Measurements from ENCODE around the gene SPARC.

SPARC gene

DNA sequence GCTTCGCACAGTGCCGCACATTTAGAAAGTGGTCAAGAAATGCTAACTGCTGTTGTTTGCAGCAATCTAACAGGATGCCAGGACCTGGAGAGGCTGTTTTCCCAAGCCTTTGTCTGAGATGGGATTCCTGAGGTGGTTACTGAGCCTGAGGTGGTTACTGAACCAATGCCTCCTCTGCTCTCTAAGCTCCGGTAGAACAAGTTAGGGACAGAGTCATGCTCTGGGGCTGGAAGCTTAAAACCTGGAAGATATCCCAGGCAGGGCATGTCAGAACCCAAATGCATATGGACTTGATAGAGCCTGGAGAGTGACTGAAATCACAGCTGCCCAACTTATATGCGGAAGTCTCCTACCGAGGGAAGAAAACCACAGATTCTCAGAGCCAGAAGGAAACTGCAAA is 49.0 kb downstream of the SPARC start:
- TF ChIP-seq, protein P1, sequence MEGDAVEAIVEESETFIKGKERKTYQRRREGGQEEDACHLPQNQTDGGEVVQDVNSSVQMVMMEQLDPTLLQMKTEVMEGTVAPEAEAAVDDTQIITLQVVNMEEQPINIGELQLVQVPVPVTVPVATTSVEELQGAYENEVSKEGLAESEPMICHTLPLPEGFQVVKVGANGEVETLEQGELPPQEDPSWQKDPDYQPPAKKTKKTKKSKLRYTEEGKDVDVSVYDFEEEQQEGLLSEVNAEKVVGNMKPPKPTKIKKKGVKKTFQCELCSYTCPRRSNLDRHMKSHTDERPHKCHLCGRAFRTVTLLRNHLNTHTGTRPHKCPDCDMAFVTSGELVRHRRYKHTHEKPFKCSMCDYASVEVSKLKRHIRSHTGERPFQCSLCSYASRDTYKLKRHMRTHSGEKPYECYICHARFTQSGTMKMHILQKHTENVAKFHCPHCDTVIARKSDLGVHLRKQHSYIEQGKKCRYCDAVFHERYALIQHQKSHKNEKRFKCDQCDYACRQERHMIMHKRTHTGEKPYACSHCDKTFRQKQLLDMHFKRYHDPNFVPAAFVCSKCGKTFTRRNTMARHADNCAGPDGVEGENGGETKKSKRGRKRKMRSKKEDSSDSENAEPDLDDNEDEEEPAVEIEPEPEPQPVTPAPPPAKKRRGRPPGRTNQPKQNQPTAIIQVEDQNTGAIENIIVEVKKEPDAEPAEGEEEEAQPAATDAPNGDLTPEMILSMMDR (IDR thresholded peaks at IDR 0.05) = no peak
- H3K79me2 ChIP-seq = no peaks in the 10 kb centered on the region

DNA sequence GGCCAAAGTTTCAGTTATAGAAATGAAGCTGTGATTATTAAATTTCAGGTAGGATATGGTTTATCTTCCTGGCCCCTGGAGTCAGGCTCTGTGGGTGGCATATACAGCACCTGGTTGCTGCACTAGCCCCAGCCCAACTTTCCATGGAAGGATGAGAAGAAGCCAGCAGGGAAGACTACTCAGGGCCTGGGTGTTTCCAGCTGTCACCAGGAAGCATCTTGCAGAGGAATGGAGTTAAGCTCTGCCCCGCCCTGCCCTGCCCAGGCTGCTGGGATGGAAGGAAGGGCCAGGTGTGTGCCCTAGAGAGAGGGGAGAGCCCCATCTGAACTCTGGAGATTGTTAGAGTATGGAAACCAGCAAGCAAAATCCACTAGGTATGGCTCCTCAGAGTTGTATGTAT is 52.8 kb downstream of the SPARC start:
- H3K36me3 ChIP-seq (ENCODE audit: control insufficient read depth, insufficient read depth, low read length) = no peaks in the 10 kb centered on the region
- H3K4me1 ChIP-seq = no peaks in the 10 kb centered on the region
- H3K4me3 ChIP-seq (ENCODE audit: low read depth, low read length) = no peak overlapping the region
- H3K27me3 ChIP-seq (ENCODE audit: control insufficient read depth, insufficient read depth, low read length) = no peaks in the 10 kb centered on the region
- no peaks in the 10 kb centered on the region for H3K9me3 ChIP-seq (ENCODE audit: control insufficient read depth, low read length)
- TF ChIP-seq, protein P1 (IDR thresholded peaks at IDR 0.05) = no peak
- H3K9ac ChIP-seq = no peak overlapping the region
- H3K4me2 ChIP-seq (ENCODE audit: low read length) = no peak overlapping the region
- no peaks in the 10 kb centered on the region for H3K79me2 ChIP-seq
- no peak overlapping the region for H3K27ac ChIP-seq
- no peak overlapping the region for H2AFZ ChIP-seq

More for the DNA sequence above, 49.0 kb downstream of the SPARC start:
- Histone ChIP-seq H3K27me3 (ENCODE audit: control insufficient read depth, insufficient read depth, low read length) (no peaks in the 10 kb centered on the region), H3K27ac (no peak overlapping the region), H3K9me3 (ENCODE audit: control insufficient read depth, low read length) (no peaks in the 10 kb centered on the region), H2AFZ (no peak overlapping the region), H3K4me2 (ENCODE audit: low read length) (no peak overlapping the region), H3K4me3 (ENCODE audit: low read depth, low read length) (no peak overlapping the region), H3K9ac (no peak overlapping the region), H3K4me1 (no peaks in the 10 kb centered on the region), H3K36me3 (ENCODE audit: control insufficient read depth, insufficient read depth, low read length) (no peaks in the 10 kb centered on the region)

DNA sequence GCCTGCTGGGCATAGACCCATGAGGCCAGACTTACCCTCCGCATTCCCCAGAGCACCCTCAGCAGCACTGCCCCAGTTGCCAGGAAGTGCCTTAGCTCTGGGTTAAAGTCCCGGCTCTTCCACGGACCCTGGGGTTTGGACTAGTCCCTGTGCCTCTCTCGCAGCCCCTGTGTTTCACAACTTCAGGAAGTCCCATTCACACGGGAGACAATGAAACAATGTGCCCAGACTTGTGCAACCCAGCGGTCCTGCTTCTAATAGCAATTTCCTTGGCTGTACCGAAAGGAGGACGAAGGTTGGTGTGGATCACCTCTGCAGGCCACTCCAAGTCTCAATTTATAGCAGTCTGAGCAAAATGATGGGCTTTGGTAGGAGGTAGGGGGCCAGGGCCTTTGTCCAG is 53.8 kb downstream of the SPARC start:
- no peak overlapping the region for H3K4me3 ChIP-seq (ENCODE audit: low read depth, low read length)
- no peak overlapping the region for H3K27ac ChIP-seq
- no peak overlapping the region for H3K4me2 ChIP-seq (ENCODE audit: low read length)
- no peaks in the 10 kb centered on the region for H3K36me3 ChIP-seq (ENCODE audit: control insufficient read depth, insufficient read depth, low read length)
- no peak overlapping the region for H2AFZ ChIP-seq
- H3K4me1 ChIP-seq = no peaks in the 10 kb centered on the region
- TF ChIP-seq, protein P1 (IDR thresholded peaks at IDR 0.05) = no peak
- no peaks in the 10 kb centered on the region for H3K9me3 ChIP-seq (ENCODE audit: control insufficient read depth, low read length)
- H3K9ac ChIP-seq = no peak overlapping the region
- no peaks in the 10 kb centered on the region for H3K79me2 ChIP-seq
- H3K27me3 ChIP-seq (ENCODE audit: control insufficient read depth, insufficient read depth, low read length) = no peaks in the 10 kb centered on the region

DNA sequence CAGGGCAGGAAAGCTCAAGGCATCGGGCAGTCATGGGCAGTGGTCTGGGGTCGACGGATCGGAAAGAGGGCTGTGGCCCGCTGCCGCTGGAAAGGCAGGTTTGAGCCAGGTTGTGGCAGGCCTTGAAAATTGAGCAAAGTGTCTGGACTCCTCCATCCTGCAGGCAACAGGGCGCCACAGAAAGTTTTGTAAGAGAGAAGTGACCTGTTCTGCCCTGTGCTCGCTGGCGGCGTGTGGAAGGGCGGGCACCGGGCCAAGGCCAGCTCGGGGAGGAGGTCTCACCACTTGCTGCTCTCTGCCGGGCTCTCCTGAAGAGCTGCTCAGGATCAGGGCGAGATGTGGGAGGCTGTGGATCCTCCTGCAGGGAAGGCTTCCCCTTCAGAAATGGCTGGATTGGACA is 54.2 kb downstream of the SPARC start:
- Histone ChIP-seq H3K79me2 (no peaks in the 10 kb centered on the region), H3K4me1 (no peaks in the 10 kb centered on the region), H2AFZ (no peak overlapping the region), H3K27ac (no peak overlapping the region), H3K27me3 (ENCODE audit: control insufficient read depth, insufficient read depth, low read length) (no peaks in the 10 kb centered on the region), H3K9ac (no peak overlapping the region), H3K4me3 (ENCODE audit: low read depth, low read length) (no peak overlapping the region), H3K4me2 (ENCODE audit: low read length) (no peak overlapping the region), H3K9me3 (ENCODE audit: control insufficient read depth, low read length) (no peaks in the 10 kb centered on the region), H3K36me3 (ENCODE audit: control insufficient read depth, insufficient read depth, low read length) (no peaks in the 10 kb centered on the region)
- TF ChIP-seq, protein P1 (IDR thresholded peaks at IDR 0.05) = no peak

DNA sequence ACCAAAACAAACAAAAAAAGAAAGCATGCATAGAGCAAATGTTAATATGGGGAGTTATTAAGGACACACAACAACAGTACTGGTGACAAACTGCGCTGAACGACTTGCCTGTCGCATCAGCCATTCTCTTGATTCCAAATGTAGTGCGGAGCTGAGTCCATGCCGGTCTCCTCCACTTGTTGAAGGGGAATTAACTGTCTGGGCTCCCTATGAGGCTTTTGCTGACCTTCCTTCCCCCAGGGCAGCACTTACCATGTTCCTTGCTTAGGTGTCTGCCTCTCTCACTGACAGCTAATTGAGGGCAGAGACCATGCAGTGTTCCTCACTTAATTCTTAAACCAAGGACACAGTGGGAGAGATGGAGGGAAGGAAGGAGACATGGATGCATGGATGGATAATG is 54.8 kb downstream of the SPARC start:
- no peak overlapping the region for H3K9ac ChIP-seq
- no peaks in the 10 kb centered on the region for H3K9me3 ChIP-seq (ENCODE audit: control insufficient read depth, low read length)
- H2AFZ ChIP-seq = no peak overlapping the region
- H3K4me3 ChIP-seq (ENCODE audit: low read depth, low read length) = no peak overlapping the region
- no peak overlapping the region for H3K4me2 ChIP-seq (ENCODE audit: low read length)
- H3K4me1 ChIP-seq = no peaks in the 10 kb centered on the region
- H3K36me3 ChIP-seq (ENCODE audit: control insufficient read depth, insufficient read depth, low read length) = no peaks in the 10 kb centered on the region
- H3K27me3 ChIP-seq (ENCODE audit: control insufficient read depth, insufficient read depth, low read length) = no peaks in the 10 kb centered on the region
- TF ChIP-seq, protein P1 (IDR thresholded peaks at IDR 0.05) = no peak
- H3K79me2 ChIP-seq = no peaks in the 10 kb centered on the region
- no peak overlapping the region for H3K27ac ChIP-seq

Data from parathyroid adenoma (tissue), 2 donors.